Fibroblast of villous mesenchyme (primary cell): ENCODE data around the gene EPM2A. TPM values are rescaled to one million over a fixed set of nuclear protein-coding genes. Genes with fewer than 3 reads are reported as not detected.
A peak's percentile ranks its signal among the peaks of the same experiment; 100 is the strongest.

ENCODE experiments used
- DNase-seq: peaks from one replicate; pipeline ENCODE4 v3.0.0-alpha.2; 2010; ENCODE audit warnings: low read depth
- H3K4me3 ChIP-seq: 2 replicates; pipeline ENCODE4 v1.5.1; 2011; ENCODE audit warnings: low read depth, mild to moderate bottlenecking, low read length
- CTCF ChIP-seq: IDR thresholded peaks from 2 replicates; pipeline ENCODE4 v1.5.1; 2012; ENCODE audit warnings: low read depth, mild to moderate bottlenecking, low read length; ENCODE audit not compliant: insufficient read depth
- total RNA-seq: library from RNA; depleted of rRNA; stranded (reverse); fragments of >200 nt; gene quantifications from 2 replicates; pipeline ENCODE4 v1.2.3, GENCODE V29; 2012

EPM2A gene
- total RNA-seq, 1 donor, result 7.8 TPM

- H3K4me3 ChIP-seq, result no peak overlapping the region
- DNase-seq, result peak; percentile 55
- no peak for TF ChIP-seq CTCF
Observed at GRCh38 chr6:145626857-145627256, 108.5 kb downstream of the EPM2A start.

- H3K4me3 ChIP-seq, result no peak overlapping the region
- no peak for TF ChIP-seq CTCF
- no peak for DNase-seq
Observed at GRCh38 chr6:145623231-145623630, 112.1 kb downstream of the EPM2A start.

GRCh38 chr6:145621776-145622175 is 113.5 kb downstream of the EPM2A start:
- H3K4me3 ChIP-seq, result no peak overlapping the region
- no peak for TF ChIP-seq CTCF
- DNase-seq, result no peak

- TF ChIP-seq CTCF, result no peak
- no peak overlapping the region for H3K4me3 ChIP-seq
- DNase-seq, result no peak
Observed at GRCh38 chr6:145620088-145620487, 115.2 kb downstream of the EPM2A start.

- H3K4me3 ChIP-seq, result no peak overlapping the region
- DNase-seq, result no peak
- TF ChIP-seq CTCF, result no peak
Observed at GRCh38 chr6:145609521-145609920, 125.8 kb downstream of the EPM2A start.

DNA sequence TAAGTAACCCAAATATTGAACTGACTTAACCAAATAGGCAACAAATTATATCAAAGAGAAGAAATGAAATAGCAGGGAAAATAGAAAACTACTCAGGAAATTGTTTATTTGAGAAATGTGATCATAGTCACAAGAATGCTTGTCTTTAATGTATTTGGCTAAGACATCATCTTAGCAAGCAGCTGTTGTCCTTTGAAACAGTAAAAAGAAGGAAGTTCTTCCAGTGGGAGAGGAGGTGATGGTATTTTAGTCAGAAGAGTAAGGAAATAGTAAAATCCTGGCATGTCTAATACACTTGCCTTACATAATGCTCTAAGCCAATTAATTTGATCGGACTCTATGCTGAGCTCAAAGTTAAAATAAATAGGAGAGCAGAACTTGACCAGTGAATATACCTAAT is 126.5 kb downstream of the EPM2A start:
- DNase-seq, result no peak
- no peak for TF ChIP-seq CTCF
- no peak overlapping the region for H3K4me3 ChIP-seq

DNA sequence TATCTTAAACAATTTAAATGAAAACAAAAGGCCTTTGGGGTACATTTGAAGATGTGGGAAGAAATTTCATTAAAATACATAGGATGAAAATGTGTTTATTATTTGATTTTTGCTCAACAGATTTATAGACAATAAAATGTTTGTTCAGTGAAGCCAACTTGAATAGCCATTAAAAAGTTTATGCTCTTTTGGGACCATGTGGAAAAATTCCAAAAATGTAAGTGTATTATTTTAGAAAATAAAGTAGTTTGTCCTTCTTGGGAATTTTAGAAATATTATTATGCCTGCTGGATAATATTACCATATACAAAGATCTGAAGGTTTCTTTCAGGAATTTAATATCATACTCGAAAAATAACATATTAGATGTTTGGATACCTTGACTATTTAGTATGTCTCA is 131.3 kb downstream of the EPM2A start:
- TF ChIP-seq CTCF, result no peak
- no peak overlapping the region for H3K4me3 ChIP-seq
- no peak for DNase-seq
